ENCODE results near the gene MED26. TPM values are rescaled to one million over a fixed set of nuclear protein-coding genes. Genes with fewer than 3 reads are reported as not detected.
"Not testable (repeated sequence)": the region's sequence is repeated elsewhere in the genome, so short reads cannot be mapped to it uniquely, and the experiment has no call there.

MED26 gene
- total RNA-seq, 4 donors from 2014 or later = 5.4 to 13.9 (median 8.9) TPM

DNA sequence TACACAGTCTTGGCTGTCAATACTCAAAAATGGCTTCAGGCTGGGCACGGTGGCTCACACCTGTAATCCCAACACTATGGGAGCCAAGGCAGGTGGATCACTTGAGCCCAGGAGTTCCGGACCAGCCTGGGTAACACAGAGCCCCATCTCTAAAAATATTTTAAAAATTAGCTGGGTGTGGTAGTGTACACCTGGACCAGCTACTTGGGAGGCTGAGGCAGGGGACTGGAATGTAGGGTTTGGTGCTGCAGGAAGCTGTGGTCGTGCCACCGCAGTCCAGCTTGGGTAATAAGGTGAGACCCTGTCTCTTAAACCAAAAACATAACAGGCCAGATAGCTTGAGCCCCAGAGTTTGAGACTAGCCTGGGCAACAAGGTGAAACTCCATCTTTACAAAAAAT is 79.0 kb downstream of the MED26 start:
- Histone ChIP-seq H3K36me3 (peaks cover 0 to 22% (median 0%) of the 10 kb centered on the region in 3 donors), H3K27ac (no peak overlapping the region), H3K9me3 (no peaks in the 10 kb centered on the region), H3K4me3 (no peak overlapping the region), H3K4me1 (peaks cover 0 to 4% (median 2%) of the 10 kb centered on the region in 4 donors), H3K27me3 (no peaks in the 10 kb centered on the region)
- no peak for DNase-seq
- no peak for TF ChIP-seq POLR2A (IDR thresholded peaks at IDR 0.05)
- no peak for TF ChIP-seq CTCF (IDR thresholded peaks at IDR 0.05)

- Histone ChIP-seq H3K27ac (peak overlapping the region in 1 of 4 donors; percentile 25), H3K9me3 (no peaks in the 10 kb centered on the region), H3K27me3 (no peaks in the 10 kb centered on the region), H3K4me1 (peaks cover 0 to 26% (median 8%) of the 10 kb centered on the region in 4 donors), H3K4me3 (no peak overlapping the region), H3K36me3 (peaks cover 0 to 2% (median 0%) of the 10 kb centered on the region in 3 donors)
- TF ChIP-seq CTCF (IDR thresholded peaks at IDR 0.05) (no peak), POLR2A (IDR thresholded peaks at IDR 0.05) (no peak)
- no peak for DNase-seq
Observed at GRCh38 chr19:16544473-16545231, 83.4 kb downstream of the MED26 start.

- H3K4me1 ChIP-seq = peaks cover 0 to 26% (median 8%) of the 10 kb centered on the region in 4 donors
- peak overlapping the region in 1 of 4 donors; percentile 25 for H3K27ac ChIP-seq
- H3K9me3 ChIP-seq, H3K27me3 ChIP-seq, DNase-seq, H3K36me3 ChIP-seq, H3K4me3 ChIP-seq: not testable (repeated sequence)
Observed at GRCh38 chr19:16543734-16544133, 84.3 kb downstream of the MED26 start.

DNA sequence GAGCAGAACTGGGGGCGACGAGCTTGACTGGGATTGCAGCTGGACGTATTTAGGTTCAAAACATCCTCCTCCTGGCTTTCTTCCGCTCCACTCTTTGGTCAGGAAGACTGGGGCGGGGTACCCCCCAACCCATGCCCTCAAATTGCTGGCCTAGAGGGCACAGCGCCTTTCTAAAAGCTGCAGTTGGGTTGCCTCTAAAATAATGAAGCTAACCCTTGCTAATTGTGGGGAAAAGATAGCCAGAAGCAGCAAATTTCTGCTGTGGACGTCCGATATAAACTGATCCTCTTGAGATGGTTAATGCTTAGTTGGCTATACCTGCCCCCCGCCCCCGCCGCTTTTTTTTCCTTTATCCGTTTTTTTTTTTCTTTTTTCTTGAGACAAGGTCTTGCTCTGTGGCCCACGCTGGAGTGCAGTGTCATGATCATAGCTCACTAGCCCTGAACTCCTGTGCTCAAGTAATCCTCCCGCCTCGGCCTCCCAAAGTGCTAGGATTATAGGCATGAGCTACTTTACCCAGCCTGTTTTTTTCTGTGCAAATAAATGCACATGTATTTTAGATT is 85.0 kb downstream of the MED26 start:
- TF ChIP-seq POLR2A (IDR thresholded peaks at IDR 0.05) (no peak), CTCF (IDR thresholded peaks at IDR 0.05) (no peak)

DNA sequence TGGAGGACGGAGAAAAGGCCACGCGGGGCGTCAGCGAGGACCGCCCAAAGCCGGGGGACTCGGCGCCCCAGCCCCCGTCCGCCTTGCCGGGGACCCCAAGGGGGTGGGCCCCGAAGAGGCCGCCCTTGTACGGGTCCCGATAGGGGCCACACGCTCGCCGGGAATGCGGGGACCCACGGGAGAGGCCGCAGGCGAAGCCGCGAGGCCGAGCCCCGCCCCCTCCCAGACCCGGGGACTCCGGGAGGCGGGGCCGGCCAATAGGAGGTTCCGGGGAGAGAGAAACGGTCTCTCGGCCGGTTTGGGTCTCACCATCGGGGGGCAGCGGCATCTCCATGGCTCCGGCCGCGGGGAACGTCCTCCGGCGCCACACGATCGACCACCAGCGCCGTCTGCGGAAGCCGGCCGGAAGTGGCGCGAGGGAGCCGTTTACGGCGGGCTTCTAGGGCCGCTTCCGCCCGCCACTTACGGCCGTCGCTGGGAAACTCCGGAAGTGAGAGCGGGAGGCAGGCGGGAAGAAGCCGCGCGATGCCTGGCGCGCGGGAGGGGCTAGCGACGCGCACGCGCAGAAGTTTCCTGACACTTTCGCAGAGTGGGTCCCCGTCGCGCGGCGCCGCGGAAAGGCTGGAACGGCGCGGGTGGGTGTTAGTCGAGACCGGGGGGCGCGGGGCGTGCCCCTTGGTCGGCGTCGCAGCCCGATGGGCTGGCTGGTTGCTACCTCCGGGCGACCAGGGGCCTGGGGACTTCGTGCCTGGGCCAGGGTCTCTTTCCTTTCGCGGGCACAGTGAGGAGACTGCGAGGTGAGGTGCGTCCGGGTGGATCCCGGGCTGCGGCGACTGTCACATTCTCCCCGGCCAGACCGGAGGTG is 85.7 kb downstream of the MED26 start, which contains the start of gene CHERP:
Gene CHERP, minus strand, starts transcription at position 393 of the 865 bp plus-strand sequence. Its CDS starts 59 bp downstream, at position 334.
- peaks cover 0 to 26% (median 8%) of the 10 kb centered on the region in 4 donors for H3K4me1 ChIP-seq
- no peaks in the 10 kb centered on the region for H3K9me3 ChIP-seq
- peak; percentile 90 to 97 (median 94) for DNase-seq
- peak; percentile 52 to 68 for TF ChIP-seq POLR2A (IDR thresholded peaks at IDR 0.05)
- peak in 3 of 6 experiments; percentile 4 to 17 (median 4) for TF ChIP-seq CTCF (IDR thresholded peaks at IDR 0.05)
- H3K36me3 ChIP-seq = peaks cover 0 to 23% (median 0%) of the 10 kb centered on the region in 3 donors
- H3K4me3 ChIP-seq = peak within 1 kb of the TSS; percentile 78 to 99 (median 95)
- peak within 1 kb of the TSS; percentile 83 to 90 (median 87) for H3K27ac ChIP-seq
- H3K27me3 ChIP-seq = no peaks in the 10 kb centered on the region

More for the DNA sequence above, 85.0 kb downstream of the MED26 start:
- Histone ChIP-seq H3K36me3 (peaks cover 0 to 16% (median 0%) of the 10 kb centered on the region in 3 donors), H3K4me3 (peak overlapping the region; percentile 78 to 99 (median 95)), H3K4me1 (peaks cover 0 to 26% (median 8%) of the 10 kb centered on the region in 4 donors), H3K27ac (peak overlapping the region; percentile 83 to 90 (median 87)), H3K27me3 (no peaks in the 10 kb centered on the region), H3K9me3 (no peaks in the 10 kb centered on the region)
- no peak for DNase-seq
